Mesenchymal stem cell (in vitro differentiated cells and primary cell): ENCODE measurements around the gene PSMD4.

Source experiments
- DNase-seq: peaks from one replicate; pipeline ENCODE4 v3.0.0-alpha.2; 2013
- H2AFZ ChIP-seq: one replicate; pipeline ENCODE4 v1.6.1; 2013; ENCODE audit warnings: low read depth, mild to moderate bottlenecking, control low read depth, inconsistent platforms, low read length, moderate library complexity
- H2AK5ac ChIP-seq: 2 replicates; pipeline ENCODE4 v1.6.1; 2013; ENCODE audit warnings: low read length, moderate library complexity, mild to moderate bottlenecking, inconsistent platforms; ENCODE audit not compliant: severe bottlenecking
- H2BK120ac ChIP-seq: one replicate; pipeline ENCODE4 v1.6.1; 2013; ENCODE audit warnings: low read depth, mild to moderate bottlenecking, inconsistent platforms, low read length, moderate library complexity
- H2BK12ac ChIP-seq, 2 experiments: one replicate each; pipeline ENCODE4 v1.6.1; 2013; ENCODE audit warnings: inconsistent platforms in 2 of 2, low read length in 2 of 2, mild to moderate bottlenecking in 2 of 2, moderate library complexity in 2 of 2, control low read depth in 1 of 2
- H2BK15ac ChIP-seq: one replicate; pipeline ENCODE4 v1.6.1; 2013; ENCODE audit warnings: mild to moderate bottlenecking, low read depth, inconsistent platforms; ENCODE audit not compliant: poor library complexity, severe bottlenecking
- H2BK5ac ChIP-seq: 2 replicates; pipeline ENCODE4 v1.6.1; 2013; ENCODE audit warnings: low read depth, mild to moderate bottlenecking, low read length, control low read depth, inconsistent platforms; ENCODE audit not compliant: poor library complexity, severe bottlenecking
- H3K14ac ChIP-seq, 2 experiments: one replicate each; pipeline ENCODE4 v1.6.1; 2013; ENCODE audit warnings: inconsistent platforms in 2 of 2, low read length in 2 of 2, control low read depth in 1 of 2, mild to moderate bottlenecking in 1 of 2, moderate library complexity in 1 of 2
- H3K18ac ChIP-seq, 2 experiments: one replicate each; pipeline ENCODE4 v1.6.1; 2013; ENCODE audit warnings: inconsistent platforms in 2 of 2, low read length in 2 of 2, control low read depth in 1 of 2, low read depth in 1 of 2, mild to moderate bottlenecking in 1 of 2
- H3K23ac ChIP-seq, 2 experiments: one replicate each; pipeline ENCODE4 v1.6.1; 2013; ENCODE audit warnings: inconsistent platforms in 2 of 2, low read length in 2 of 2, mild to moderate bottlenecking in 2 of 2, moderate library complexity in 2 of 2, control low read depth in 1 of 2
- H3K27ac ChIP-seq: 2 replicates; pipeline ENCODE4 v1.5.1; 2013; ENCODE audit warnings: mild to moderate bottlenecking, moderate library complexity, low read length, control low read depth, inconsistent platforms; ENCODE audit not compliant: poor library complexity, severe bottlenecking
- H3K27me3 ChIP-seq, 2 experiments: 2 replicates each; pipeline versions ENCODE4 v1.6.1 to v1.7.0; 2013; ENCODE audit warnings: low read length in 2 of 2, mild to moderate bottlenecking in 2 of 2, moderate library complexity in 2 of 2, control low read depth in 1 of 2, inconsistent platforms in 1 of 2; ENCODE audit not compliant: control insufficient read depth in 1 of 2, insufficient read depth in 1 of 2
- H3K36me3 ChIP-seq, 2 experiments: 2 replicates each; pipeline versions ENCODE4 v1.6.1 to v1.7.0; 2013; ENCODE audit warnings: low read length in 2 of 2, control low read depth in 1 of 2, inconsistent platforms in 1 of 2, low read depth in 1 of 2, mild to moderate bottlenecking in 1 of 2; ENCODE audit not compliant: insufficient read depth in 2 of 2, control insufficient read depth in 1 of 2
- H3K4ac ChIP-seq, 2 experiments: one replicate each; pipeline ENCODE4 v1.6.1; 2013; ENCODE audit warnings: inconsistent platforms in 2 of 2, low read length in 2 of 2, mild to moderate bottlenecking in 2 of 2, moderate library complexity in 2 of 2, control low read depth in 1 of 2, low read depth in 1 of 2
- H3K4me1 ChIP-seq: 2 replicates; pipeline ENCODE4 v1.6.1; 2013; ENCODE audit warnings: low read depth, low read length, control low read depth; ENCODE audit not compliant: control insufficient read depth, insufficient read depth
- H3K4me2 ChIP-seq: 2 replicates; pipeline ENCODE4 v1.6.1; 2013; ENCODE audit warnings: low read length, mild to moderate bottlenecking, inconsistent platforms; ENCODE audit not compliant: poor library complexity, severe bottlenecking
- H3K4me3 ChIP-seq, 2 experiments: 2 replicates each; pipeline versions ENCODE4 v1.5.1 to v1.7.0; 2013; ENCODE audit warnings: low read length in 2 of 2, mild to moderate bottlenecking in 2 of 2, control low read depth in 1 of 2, low read depth in 1 of 2; ENCODE audit not compliant: insufficient read depth in 1 of 2
- H3K79me1 ChIP-seq: replicated peaks from 2 replicates; pipeline ENCODE4 v1.6.1; 2013; ENCODE audit warnings: mild to moderate bottlenecking, control low read depth, low read length, inconsistent platforms; ENCODE audit not compliant: poor library complexity, severe bottlenecking
- H3K9ac ChIP-seq: 2 replicates; pipeline ENCODE4 v1.7.0; 2013; ENCODE audit warnings: mild to moderate bottlenecking, low read length, moderate library complexity
- H3K9me3 ChIP-seq: 2 replicates; pipeline ENCODE4 v1.7.0; 2013; ENCODE audit warnings: mild to moderate bottlenecking, low read length; ENCODE audit not compliant: control insufficient read depth
- H4K8ac ChIP-seq: one replicate; pipeline ENCODE4 v1.6.1; 2013; ENCODE audit warnings: inconsistent platforms, mild to moderate bottlenecking, low read length, moderate library complexity
- H4K91ac ChIP-seq: one replicate; pipeline ENCODE4 v1.6.1; 2013; ENCODE audit warnings: mild to moderate bottlenecking, low read length, inconsistent platforms
- WGBS: methylation state at CpG from one replicate; pipeline ENCODE4 v1.1.7; 2013; ENCODE audit warnings: mixed read lengths; 5-methylcytosine and 5-hydroxymethylcytosine counted together

Gene PSMD4

GRCh38 chr1:151284013-151284577, 29.6 kb downstream of the PSMD4 start:
- no peak overlapping the region for H3K27ac ChIP-seq
- no peak for DNase-seq
- peaks cover 23% of the 10 kb centered on the region for H3K79me1 ChIP-seq
- peak overlapping the region; percentile 69 for H3K4me2 ChIP-seq
- H4K91ac ChIP-seq = no peak overlapping the region
- H3K23ac ChIP-seq = peak overlapping the region in 1 of 2 experiments; percentile 66
- H3K18ac ChIP-seq = no peak overlapping the region
- 92% methylated on average over 2 of the region's 2 CpGs for WGBS
- H2AFZ ChIP-seq = no peak overlapping the region
- H3K4me3 ChIP-seq = peak overlapping the region in 1 of 2 experiments; percentile 95
- no peak overlapping the region for H2BK120ac ChIP-seq
- no peak overlapping the region for H3K14ac ChIP-seq
- H3K9ac ChIP-seq = peak overlapping the region; percentile 96
- no peak overlapping the region for H2BK12ac ChIP-seq
- H3K36me3 ChIP-seq = peaks cover 37 to 41% of the 10 kb centered on the region in 2 experiments
- H3K4ac ChIP-seq = no peak overlapping the region
- no peak overlapping the region for H4K8ac ChIP-seq
- no peak overlapping the region for H2BK15ac ChIP-seq
- no peak overlapping the region for H2AK5ac ChIP-seq
- no peaks in the 10 kb centered on the region for H3K9me3 ChIP-seq
- H3K27me3 ChIP-seq = no peaks in the 10 kb centered on the region
- peaks cover 21% of the 10 kb centered on the region for H3K4me1 ChIP-seq
- H2BK5ac ChIP-seq = no peak overlapping the region

DNA sequence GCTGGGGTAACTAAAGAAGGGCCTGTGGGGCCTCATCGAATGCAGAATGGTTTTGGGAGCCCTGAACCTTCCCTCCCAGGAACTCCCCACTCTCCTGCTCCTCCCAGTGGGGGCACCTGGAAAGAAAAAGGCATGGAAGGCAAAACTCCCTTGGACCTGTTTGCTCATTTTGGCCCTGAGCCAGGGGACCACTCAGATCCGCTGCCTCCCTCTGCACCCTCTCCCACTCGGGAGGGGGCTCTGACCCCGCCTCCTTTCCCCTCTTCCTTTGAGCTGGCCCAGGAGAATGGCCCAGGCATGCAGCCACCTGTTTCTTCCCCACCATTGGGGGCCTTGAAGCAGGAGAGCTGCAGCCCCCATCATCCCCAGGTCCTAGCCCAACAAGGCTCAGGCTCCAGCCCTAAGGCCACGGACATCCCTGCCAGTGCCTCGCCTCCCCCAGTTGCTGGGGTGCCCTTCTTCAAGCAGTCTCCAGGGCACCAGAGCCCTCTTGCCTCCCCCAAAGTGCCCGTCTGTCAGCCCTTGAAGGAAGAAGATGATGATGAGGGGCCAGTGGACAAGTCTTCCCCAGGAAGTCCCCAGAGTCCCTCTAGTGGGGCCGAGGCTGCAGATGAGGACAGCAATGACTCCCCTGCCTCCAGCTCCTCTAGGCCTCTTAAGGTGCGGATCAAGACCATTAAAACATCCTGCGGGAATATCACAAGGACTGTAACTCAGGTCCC, 32.2 kb downstream of the PSMD4 start:
- H3K4ac ChIP-seq = no peak overlapping the region

DNA sequence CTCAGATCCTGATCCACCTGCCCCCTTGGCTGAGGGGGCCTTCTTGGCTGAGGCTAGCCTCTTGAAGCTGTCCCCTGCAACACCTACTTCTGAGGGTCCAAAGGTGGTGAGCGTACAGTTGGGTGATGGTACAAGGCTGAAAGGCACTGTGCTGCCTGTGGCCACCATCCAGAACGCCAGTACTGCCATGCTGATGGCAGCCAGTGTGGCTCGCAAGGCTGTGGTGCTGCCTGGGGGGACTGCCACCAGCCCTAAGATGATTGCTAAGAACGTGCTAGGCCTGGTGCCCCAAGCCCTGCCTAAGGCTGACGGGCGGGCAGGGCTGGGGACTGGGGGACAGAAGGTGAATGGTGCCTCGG, 32.8 kb downstream of the PSMD4 start:
- no peaks in the 10 kb centered on the region for H3K9me3 ChIP-seq
- H2BK15ac ChIP-seq = no peak overlapping the region
- H3K4me1 ChIP-seq = peaks cover 21% of the 10 kb centered on the region
- no peak overlapping the region for H3K4ac ChIP-seq
- H3K23ac ChIP-seq = no peak overlapping the region
- no peak overlapping the region for H2BK120ac ChIP-seq
- no peak overlapping the region for H3K27ac ChIP-seq
- no peak overlapping the region for H2BK5ac ChIP-seq
- H3K4me3 ChIP-seq = no peak overlapping the region
- H4K91ac ChIP-seq = no peak overlapping the region
- no peak overlapping the region for H2AK5ac ChIP-seq
- no peaks in the 10 kb centered on the region for H3K27me3 ChIP-seq
- no peak overlapping the region for H3K9ac ChIP-seq
- peaks cover 64 to 67% of the 10 kb centered on the region in 2 experiments for H3K36me3 ChIP-seq
- H2BK12ac ChIP-seq = no peak overlapping the region
- no peak overlapping the region for H3K14ac ChIP-seq
- no peak overlapping the region for H3K18ac ChIP-seq
- H3K4me2 ChIP-seq = no peak overlapping the region
- H4K8ac ChIP-seq = no peak overlapping the region
- H2AFZ ChIP-seq = no peak overlapping the region
- peaks cover 33% of the 10 kb centered on the region for H3K79me1 ChIP-seq
- DNase-seq = no peak
- WGBS = 94% methylated on average over 6 of the region's 7 CpGs

More for the DNA sequence above, 32.2 kb downstream of the PSMD4 start:
- Histone ChIP-seq H3K36me3 (peaks cover 61% of the 10 kb centered on the region in 2 experiments), H3K9ac (no peak overlapping the region), H2BK12ac (no peak overlapping the region), H3K4me1 (peaks cover 21% of the 10 kb centered on the region), H3K18ac (no peak overlapping the region), H3K4me2 (no peak overlapping the region), H4K91ac (no peak overlapping the region), H2AFZ (no peak overlapping the region), H2BK15ac (no peak overlapping the region), H4K8ac (no peak overlapping the region), H2BK120ac (no peak overlapping the region), H2AK5ac (no peak overlapping the region), H2BK5ac (no peak overlapping the region), H3K79me1 (peaks cover 33% of the 10 kb centered on the region), H3K9me3 (no peaks in the 10 kb centered on the region), H3K4me3 (no peak overlapping the region), H3K27me3 (no peaks in the 10 kb centered on the region), H3K27ac (no peak overlapping the region), H3K23ac (no peak overlapping the region), H3K14ac (no peak overlapping the region)
- no peak for DNase-seq
- 95% methylated on average over 10 of the region's 10 CpGs for WGBS

DNA sequence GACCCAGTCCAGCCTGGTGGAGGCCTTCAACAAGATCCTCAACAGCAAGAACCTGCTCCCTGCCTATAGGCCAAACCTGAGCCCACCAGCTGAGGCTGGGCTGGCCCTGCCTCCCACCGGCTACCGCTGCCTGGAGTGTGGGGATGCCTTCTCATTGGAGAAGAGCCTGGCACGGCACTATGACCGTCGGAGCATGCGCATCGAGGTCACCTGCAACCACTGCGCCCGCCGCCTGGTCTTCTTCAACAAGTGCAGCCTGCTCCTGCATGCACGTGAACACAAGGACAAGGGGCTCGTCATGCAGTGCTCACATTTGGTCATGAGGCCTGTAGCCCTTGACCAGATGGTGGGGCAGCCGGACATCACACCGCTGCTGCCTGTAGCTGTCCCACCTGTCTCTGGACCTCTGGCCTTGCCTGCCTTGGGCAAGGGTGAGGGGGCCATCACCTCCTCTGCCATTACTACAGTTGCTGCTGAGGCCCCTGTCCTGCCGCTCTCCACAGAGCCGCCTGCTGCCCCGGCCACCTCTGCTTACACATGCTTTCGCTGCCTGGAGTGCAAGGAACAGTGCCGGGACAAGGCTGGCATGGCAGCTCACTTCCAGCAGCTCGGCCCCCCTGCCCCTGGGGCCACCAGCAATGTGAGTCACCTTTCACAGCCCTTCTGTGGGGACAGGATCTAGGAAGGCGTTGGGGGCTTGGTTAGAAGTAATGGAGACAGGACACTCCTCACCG, 33.4 kb downstream of the PSMD4 start:
- Histone ChIP-seq H3K27me3 (no peaks in the 10 kb centered on the region), H3K4me2 (no peak overlapping the region), H3K9ac (no peak overlapping the region), H3K18ac (no peak overlapping the region), H2BK12ac (no peak overlapping the region), H3K4ac (no peak overlapping the region), H2BK15ac (no peak overlapping the region), H2AFZ (no peak overlapping the region), H4K91ac (no peak overlapping the region), H3K23ac (no peak overlapping the region), H3K9me3 (no peaks in the 10 kb centered on the region), H2AK5ac (no peak overlapping the region), H2BK120ac (no peak overlapping the region), H3K36me3 (peaks cover 71 to 73% of the 10 kb centered on the region in 2 experiments), H3K27ac (no peak overlapping the region), H3K79me1 (peaks cover 33% of the 10 kb centered on the region), H3K14ac (no peak overlapping the region), H4K8ac (no peak overlapping the region), H2BK5ac (no peak overlapping the region), H3K4me3 (no peak overlapping the region), H3K4me1 (peaks cover 20% of the 10 kb centered on the region)
- DNase-seq = no peak
- WGBS = 98% methylated on average over 22 of the region's 22 CpGs
